Mesenchymal stem cell (in vitro differentiated cells and primary cell): Measurements from ENCODE around the gene NUDCD3.
A peak's percentile ranks its signal among the peaks of the same experiment; 100 is the strongest.

Experiments used
- DNase-seq: peaks from one replicate; pipeline ENCODE4 v3.0.0-alpha.2; 2013
- H2AFZ ChIP-seq: one replicate; pipeline ENCODE4 v1.6.1; 2013; ENCODE audit warnings: low read depth, mild to moderate bottlenecking, control low read depth, inconsistent platforms, low read length, moderate library complexity
- H2AK5ac ChIP-seq: 2 replicates; pipeline ENCODE4 v1.6.1; 2013; ENCODE audit warnings: low read length, moderate library complexity, mild to moderate bottlenecking, inconsistent platforms; ENCODE audit not compliant: severe bottlenecking
- H2BK120ac ChIP-seq: one replicate; pipeline ENCODE4 v1.6.1; 2013; ENCODE audit warnings: low read depth, mild to moderate bottlenecking, inconsistent platforms, low read length, moderate library complexity
- H2BK12ac ChIP-seq, 2 experiments: one replicate each; pipeline ENCODE4 v1.6.1; 2013; ENCODE audit warnings: inconsistent platforms in 2 of 2, low read length in 2 of 2, mild to moderate bottlenecking in 2 of 2, moderate library complexity in 2 of 2, control low read depth in 1 of 2
- H2BK15ac ChIP-seq: one replicate; pipeline ENCODE4 v1.6.1; 2013; ENCODE audit warnings: mild to moderate bottlenecking, low read depth, inconsistent platforms; ENCODE audit not compliant: poor library complexity, severe bottlenecking
- H2BK5ac ChIP-seq: 2 replicates; pipeline ENCODE4 v1.6.1; 2013; ENCODE audit warnings: low read depth, mild to moderate bottlenecking, low read length, control low read depth, inconsistent platforms; ENCODE audit not compliant: poor library complexity, severe bottlenecking
- H3K14ac ChIP-seq, 2 experiments: one replicate each; pipeline ENCODE4 v1.6.1; 2013; ENCODE audit warnings: inconsistent platforms in 2 of 2, low read length in 2 of 2, control low read depth in 1 of 2, mild to moderate bottlenecking in 1 of 2, moderate library complexity in 1 of 2
- H3K18ac ChIP-seq, 2 experiments: one replicate each; pipeline ENCODE4 v1.6.1; 2013; ENCODE audit warnings: inconsistent platforms in 2 of 2, low read length in 2 of 2, control low read depth in 1 of 2, low read depth in 1 of 2, mild to moderate bottlenecking in 1 of 2
- H3K23ac ChIP-seq, 2 experiments: one replicate each; pipeline ENCODE4 v1.6.1; 2013; ENCODE audit warnings: inconsistent platforms in 2 of 2, low read length in 2 of 2, mild to moderate bottlenecking in 2 of 2, moderate library complexity in 2 of 2, control low read depth in 1 of 2
- H3K27ac ChIP-seq: 2 replicates; pipeline ENCODE4 v1.5.1; 2013; ENCODE audit warnings: mild to moderate bottlenecking, moderate library complexity, low read length, control low read depth, inconsistent platforms; ENCODE audit not compliant: poor library complexity, severe bottlenecking
- H3K27me3 ChIP-seq, 2 experiments: 2 replicates each; pipeline versions ENCODE4 v1.6.1 to v1.7.0; 2013; ENCODE audit warnings: low read length in 2 of 2, mild to moderate bottlenecking in 2 of 2, moderate library complexity in 2 of 2, control low read depth in 1 of 2, inconsistent platforms in 1 of 2; ENCODE audit not compliant: control insufficient read depth in 1 of 2, insufficient read depth in 1 of 2
- H3K36me3 ChIP-seq, 2 experiments: 2 replicates each; pipeline versions ENCODE4 v1.6.1 to v1.7.0; 2013; ENCODE audit warnings: low read length in 2 of 2, control low read depth in 1 of 2, inconsistent platforms in 1 of 2, low read depth in 1 of 2, mild to moderate bottlenecking in 1 of 2; ENCODE audit not compliant: insufficient read depth in 2 of 2, control insufficient read depth in 1 of 2
- H3K4ac ChIP-seq, 2 experiments: one replicate each; pipeline ENCODE4 v1.6.1; 2013; ENCODE audit warnings: inconsistent platforms in 2 of 2, low read length in 2 of 2, mild to moderate bottlenecking in 2 of 2, moderate library complexity in 2 of 2, control low read depth in 1 of 2, low read depth in 1 of 2
- H3K4me1 ChIP-seq: 2 replicates; pipeline ENCODE4 v1.6.1; 2013; ENCODE audit warnings: low read depth, low read length, control low read depth; ENCODE audit not compliant: control insufficient read depth, insufficient read depth
- H3K4me2 ChIP-seq: 2 replicates; pipeline ENCODE4 v1.6.1; 2013; ENCODE audit warnings: low read length, mild to moderate bottlenecking, inconsistent platforms; ENCODE audit not compliant: poor library complexity, severe bottlenecking
- H3K4me3 ChIP-seq, 2 experiments: 2 replicates each; pipeline versions ENCODE4 v1.5.1 to v1.7.0; 2013; ENCODE audit warnings: low read length in 2 of 2, mild to moderate bottlenecking in 2 of 2, control low read depth in 1 of 2, low read depth in 1 of 2; ENCODE audit not compliant: insufficient read depth in 1 of 2
- H3K79me1 ChIP-seq: replicated peaks from 2 replicates; pipeline ENCODE4 v1.6.1; 2013; ENCODE audit warnings: mild to moderate bottlenecking, control low read depth, low read length, inconsistent platforms; ENCODE audit not compliant: poor library complexity, severe bottlenecking
- H3K9ac ChIP-seq: 2 replicates; pipeline ENCODE4 v1.7.0; 2013; ENCODE audit warnings: mild to moderate bottlenecking, low read length, moderate library complexity
- H3K9me3 ChIP-seq: 2 replicates; pipeline ENCODE4 v1.7.0; 2013; ENCODE audit warnings: mild to moderate bottlenecking, low read length; ENCODE audit not compliant: control insufficient read depth
- H4K8ac ChIP-seq: one replicate; pipeline ENCODE4 v1.6.1; 2013; ENCODE audit warnings: inconsistent platforms, mild to moderate bottlenecking, low read length, moderate library complexity
- H4K91ac ChIP-seq: one replicate; pipeline ENCODE4 v1.6.1; 2013; ENCODE audit warnings: mild to moderate bottlenecking, low read length, inconsistent platforms
- WGBS: methylation state at CpG from one replicate; pipeline ENCODE4 v1.1.7; 2013; ENCODE audit warnings: mixed read lengths; 5-methylcytosine and 5-hydroxymethylcytosine counted together

NUDCD3 gene

GRCh38 chr7:44383566-44383965 is 106.9 kb downstream of the NUDCD3 start:
- H3K9ac ChIP-seq: peak overlapping the region; percentile 65
- no peak overlapping the region for H2BK15ac ChIP-seq
- peak overlapping the region; percentile 10 for H2AFZ ChIP-seq
- peaks cover 28% of the 10 kb centered on the region for H3K79me1 ChIP-seq
- peak overlapping the region; percentile 1 to 30 for H3K4ac ChIP-seq
- WGBS: 29% methylated on average over 9 of the region's 11 CpGs
- no peak overlapping the region for H2BK5ac ChIP-seq
- H3K36me3 ChIP-seq: peaks cover 42 to 56% of the 10 kb centered on the region in 2 experiments
- H3K14ac ChIP-seq: peak overlapping the region in 1 of 2 experiments; percentile 83
- no peak overlapping the region for H3K4me2 ChIP-seq
- peak overlapping the region in 1 of 2 experiments; percentile 88 for H2BK12ac ChIP-seq
- H4K8ac ChIP-seq: no peak overlapping the region
- H3K4me1 ChIP-seq: peaks cover 55% of the 10 kb centered on the region
- no peaks in the 10 kb centered on the region for H3K27me3 ChIP-seq
- no peaks in the 10 kb centered on the region for H3K9me3 ChIP-seq
- peak overlapping the region; percentile 77 for H3K27ac ChIP-seq
- peak; percentile 88 for DNase-seq
- H2BK120ac ChIP-seq: no peak overlapping the region
- peak overlapping the region; percentile 6 for H2AK5ac ChIP-seq
- H4K91ac ChIP-seq: peak overlapping the region; percentile 5
- no peak overlapping the region for H3K23ac ChIP-seq
- peak overlapping the region in 1 of 2 experiments; percentile 13 for H3K4me3 ChIP-seq
- H3K18ac ChIP-seq: peak overlapping the region; percentile 15 to 91

GRCh38 chr7:44382459-44383265 is 107.8 kb downstream of the NUDCD3 start:
- no peaks in the 10 kb centered on the region for H3K27me3 ChIP-seq
- H3K9me3 ChIP-seq: no peaks in the 10 kb centered on the region
- peak; percentile 66 for DNase-seq
- peak overlapping the region; percentile 20 for H2BK15ac ChIP-seq
- no peak overlapping the region for H2AFZ ChIP-seq
- H3K36me3 ChIP-seq: peaks cover 33 to 51% of the 10 kb centered on the region in 2 experiments
- peak overlapping the region; percentile 83 for H2AK5ac ChIP-seq
- WGBS: 63% methylated on average over 12 of the region's 13 CpGs
- no peak overlapping the region for H2BK120ac ChIP-seq
- H3K79me1 ChIP-seq: peaks cover 23% of the 10 kb centered on the region
- H3K4me3 ChIP-seq: no peak overlapping the region
- H3K4me2 ChIP-seq: no peak overlapping the region
- peak overlapping the region; percentile 65 for H3K9ac ChIP-seq
- H3K4ac ChIP-seq: peak overlapping the region in 1 of 2 experiments; percentile 50
- peak overlapping the region in 1 of 2 experiments; percentile 4 for H3K14ac ChIP-seq
- H3K27ac ChIP-seq: peak overlapping the region; percentile 77
- H4K91ac ChIP-seq: peak overlapping the region; percentile 63
- H3K23ac ChIP-seq: no peak overlapping the region
- peak overlapping the region; percentile 29 to 75 for H3K18ac ChIP-seq
- H2BK5ac ChIP-seq: no peak overlapping the region
- peak overlapping the region; percentile 51 to 57 for H2BK12ac ChIP-seq
- peaks cover 61% of the 10 kb centered on the region for H3K4me1 ChIP-seq
- peak overlapping the region; percentile 76 for H4K8ac ChIP-seq

GRCh38 chr7:44381494-44382220 is 108.8 kb downstream of the NUDCD3 start:
- no peak overlapping the region for H2AFZ ChIP-seq
- H3K18ac ChIP-seq: peak overlapping the region; percentile 6 to 76
- H3K36me3 ChIP-seq: peaks cover 23 to 51% of the 10 kb centered on the region in 2 experiments
- H3K27ac ChIP-seq: no peak overlapping the region
- peak overlapping the region; percentile 14 for H2AK5ac ChIP-seq
- H4K8ac ChIP-seq: no peak overlapping the region
- H3K9ac ChIP-seq: no peak overlapping the region
- WGBS: 100% methylated on average over 7 of the region's 9 CpGs
- H4K91ac ChIP-seq: peak overlapping the region; percentile 53
- H2BK120ac ChIP-seq: no peak overlapping the region
- H3K79me1 ChIP-seq: peaks cover 17% of the 10 kb centered on the region
- no peak for DNase-seq
- peaks cover 62% of the 10 kb centered on the region for H3K4me1 ChIP-seq
- H3K4me2 ChIP-seq: no peak overlapping the region
- H3K9me3 ChIP-seq: no peaks in the 10 kb centered on the region
- H3K27me3 ChIP-seq: no peaks in the 10 kb centered on the region
- no peak overlapping the region for H2BK5ac ChIP-seq
- H3K4me3 ChIP-seq: no peak overlapping the region
- H3K4ac ChIP-seq: peak overlapping the region; percentile 15 to 33
- H2BK15ac ChIP-seq: peak overlapping the region; percentile 68
- peak overlapping the region in 1 of 2 experiments; percentile 40 for H2BK12ac ChIP-seq
- H3K14ac ChIP-seq: peak overlapping the region in 1 of 2 experiments; percentile 39
- H3K23ac ChIP-seq: no peak overlapping the region
